Measurements from ENCODE around the gene KCND2. TPM values are rescaled to one million over a fixed set of nuclear protein-coding genes. Genes with fewer than 3 reads are reported as not detected.

The KCND2 gene
- total and polyA plus RNA-seq, 2 of the 4 experiments (the other 2 are of a cell fraction): under 0.01 TPM; not detected in 1

GRCh38 chr7:120272261-120272660 is 714 bp upstream of the KCND2 start:
- H3K23ac ChIP-seq (ENCODE audit: low read depth, low read length): no peak overlapping the region; the same call in 1 of the 2 replicates
- H3K56ac ChIP-seq (ENCODE audit: extremely low read depth, insufficient read depth, low read length): no peak overlapping the region
- H3K9ac ChIP-seq (ENCODE audit: low read depth, low read length): peak overlapping the region; percentile 12; the same call in 1 of the 2 replicates
- no peaks in the 10 kb centered on the region for H3K4me1 ChIP-seq (ENCODE audit: control insufficient read depth, insufficient read depth, low read length)
- peak; percentile 53 for DNase-seq
- WGBS, 2 experiments (ENCODE audit: extremely low coverage in 2 of 2, insufficient read length in 1 of 2): 0% methylated on average over 2 of the region's 17 CpGs; no CpG with 5 or more reads in 1 of the 2 experiments
- no peak overlapping the region for H2BK15ac ChIP-seq (ENCODE audit: low read depth, low read length)
- no peak overlapping the region for H3K27ac ChIP-seq (ENCODE audit: insufficient read depth, low read length)
- H3K18ac ChIP-seq (ENCODE audit: low read depth, low read length): no peak overlapping the region
- peak; percentile 73 for ATAC-seq (ENCODE audit: low read depth)
- H3K14ac ChIP-seq (replicated peaks; ENCODE audit: low read depth, low read length): no peak overlapping the region
- no peak overlapping the region for H2BK20ac ChIP-seq (ENCODE audit: low read depth, low read length)
- H2AFZ ChIP-seq (replicated peaks; ENCODE audit: low read length, poor library complexity): peak overlapping the region; percentile 86
- no peaks in the 10 kb centered on the region for H3K9me1 ChIP-seq (ENCODE audit: insufficient read depth, low read length)
- H2AK5ac ChIP-seq (ENCODE audit: low read depth, low read length): no peak overlapping the region
- peak overlapping the region; percentile 64 for H3K4me3 ChIP-seq (ENCODE audit: insufficient read depth, low read depth, low read length)
- CTCF ChIA-PET: interaction anchor here (1.8 kb wide), 1 partner anchor 337 kb away, joined by 7 read pairs; no protein-coding TSS in a partner anchor
- H3K36me3 ChIP-seq (ENCODE audit: control insufficient read depth, insufficient read depth, low read length): no peaks in the 10 kb centered on the region
- intact Hi-C loops (cut with micrococcal nuclease) (loop anchor here (1.0 to 10.0 kb wide), 6 partner anchors 219 to 1002 kb away; no protein-coding TSS in a partner anchor), dilution Hi-C loops (cut with HindIII; ENCODE audit: low sequenced_read_pairs, unreplicated experiment) (no loop called here), in situ Hi-C loops (cut with MboI; ENCODE audit: low sequenced_read_pairs) (loop anchor here (10.0 kb wide), 1 partner anchor 997 kb away; no protein-coding TSS in a partner anchor)
- POLR2A ChIA-PET (ENCODE audit: unreplicated experiment): no interaction called here
- H2BK120ac ChIP-seq (ENCODE audit: low read depth, low read length): no peak overlapping the region
- no peak overlapping the region for H2BK5ac ChIP-seq (ENCODE audit: low read depth, low read length, poor library complexity, severe bottlenecking)
- H3K4me2 ChIP-seq (ENCODE audit: low read depth, low read length): peak overlapping the region; percentile 99
- H3K27me3 ChIP-seq (ENCODE audit: control insufficient read depth, insufficient read depth, low read length): peaks cover 17% of the 10 kb centered on the region
- H3K9me3 ChIP-seq (ENCODE audit: control insufficient read depth, insufficient read depth, low read length): no peaks in the 10 kb centered on the region
- no peak overlapping the region for H3K4ac ChIP-seq (ENCODE audit: low read depth, low read length)
- H4K91ac ChIP-seq (ENCODE audit: insufficient read depth, low read depth, low read length): no peak overlapping the region
- no peak overlapping the region for H2AK9ac ChIP-seq (replicated peaks; ENCODE audit: low read depth, low read length, poor library complexity)
- H4K20me1 ChIP-seq (ENCODE audit: insufficient read depth, low read length): no peaks in the 10 kb centered on the region
- no TSS peak for BruUV-seq (replicated peaks)
- no peak overlapping the region for H4K8ac ChIP-seq (ENCODE audit: low read depth in 2 of 2, low read length in 2 of 2)
- TF ChIP-seq CTCF (conservative IDR thresholded peaks at IDR 0.05; ENCODE audit: low read depth, low read length) (peak; percentile 78), RAD21 (IDR thresholded peaks at IDR 0.05; ENCODE audit: low read length) (peak; percentile 80), MAZ (IDR thresholded peaks at IDR 0.05; ENCODE audit: borderline replicate concordance, low read depth, low read length) (0 out of 2 replicates have a peak, but pooled peaks have one; percentile 32), SMC3 (IDR thresholded peaks at IDR 0.05; ENCODE audit: low read depth, low read length) (peak; percentile 68), RCOR1 (IDR thresholded peaks at IDR 0.05; ENCODE audit: insufficient replicate concordance, low read length) (no peak)
- H3K79me1 ChIP-seq (ENCODE audit: low read depth in 1 of 2, low read length in 2 of 2): no peaks in the 10 kb centered on the region
- H4K5ac ChIP-seq (ENCODE audit: low read depth, low read length): no peak overlapping the region
